ENCODE measurements around the gene PROM2.

PROM2 gene

GRCh38 chr2:95285542-95285932 lies 11.3 kb downstream of the PROM2 start:
- no peak for DNase-seq (ENCODE audit: low spot score)

- no peak for DNase-seq (ENCODE audit: low spot score)
Observed at GRCh38 chr2:95287336-95287735, 13.1 kb downstream of the PROM2 start.

GRCh38 chr2:95287806-95288205 lies 13.6 kb downstream of the PROM2 start:
- DNase-seq (ENCODE audit: low spot score): no peak

GRCh38 chr2:95289253-95289652 lies 15.0 kb downstream of the PROM2 start:
- DNase-seq (ENCODE audit: low spot score): no peak

- no peak for DNase-seq (ENCODE audit: low spot score)
Observed at GRCh38 chr2:95291222-95291621, 17.0 kb downstream of the PROM2 start.

- DNase-seq (ENCODE audit: low spot score): no peak
Observed at GRCh38 chr2:95292623-95293260, 18.5 kb downstream of the PROM2 start.

- no peak for DNase-seq (ENCODE audit: low spot score)
Observed at GRCh38 chr2:95294579-95295250, 20.5 kb downstream of the PROM2 start.

- DNase-seq (ENCODE audit: low spot score): no peak
Observed at GRCh38 chr2:95295376-95295775, 21.1 kb downstream of the PROM2 start.

GRCh38 chr2:95296011-95296410 lies 21.8 kb downstream of the PROM2 start:
- DNase-seq (ENCODE audit: low spot score): no peak

GRCh38 chr2:95296880-95297487 lies 22.7 kb downstream of the PROM2 start, which contains the start of gene KCNIP3:
Gene KCNIP3 (plus strand): TSS chr2:95297347. CDS start chr2:95297439, 92 bp downstream.
- no peak for DNase-seq (ENCODE audit: low spot score)

- DNase-seq (ENCODE audit: low spot score): no peak
Observed at GRCh38 chr2:95297639-95298395, 23.6 kb downstream of the PROM2 start.

- no peak for DNase-seq (ENCODE audit: low spot score)
Observed at GRCh38 chr2:95298486-95299111, 24.4 kb downstream of the PROM2 start.

- no peak for DNase-seq (ENCODE audit: low spot score)
Observed at GRCh38 chr2:95299961-95300360, 25.7 kb downstream of the PROM2 start.

GRCh38 chr2:95300450-95300849 lies 26.2 kb downstream of the PROM2 start:
- DNase-seq (ENCODE audit: low spot score): no peak

GRCh38 chr2:95301186-95301585 lies 26.9 kb downstream of the PROM2 start:
- no peak for DNase-seq (ENCODE audit: low spot score)

GRCh38 chr2:95301876-95302641 lies 27.8 kb downstream of the PROM2 start:
- DNase-seq (ENCODE audit: low spot score): no peak

GRCh38 chr2:95303191-95303919 lies 29.1 kb downstream of the PROM2 start:
- no peak for DNase-seq (ENCODE audit: low spot score)

GRCh38 chr2:95305380-95306061 lies 31.3 kb downstream of the PROM2 start:
- DNase-seq (ENCODE audit: low spot score): no peak

- DNase-seq (ENCODE audit: low spot score): no peak
Observed at GRCh38 chr2:95306336-95306895, 32.2 kb downstream of the PROM2 start.

- DNase-seq (ENCODE audit: low spot score): no peak
Observed at GRCh38 chr2:95307036-95307435, 32.8 kb downstream of the PROM2 start.

Data from hematopoietic multipotent progenitor cell treated with erythropoietin and hydrocortisone succinate and interleukin-3 and kit ligand, for 17 days (in vitro differentiated cells).